LNCaP clone FGC (cell line): ENCODE results near the gene AVEN.

Source experiments
- DNase-seq: peaks from one replicate; pipeline ENCODE4 v3.0.0-alpha.2; 2011; ENCODE audit warnings: low read depth
- H3K4me3 ChIP-seq: 2 replicates; pipeline ENCODE4 v1.5.1; 2011; ENCODE audit warnings: mild to moderate bottlenecking, low read depth, low read length, control low read depth
- TF ChIP-seq, protein P1 (sequence below): IDR thresholded peaks from 2 replicates; pipeline ENCODE4 v1.5.1; 2012; ENCODE audit warnings: mild to moderate bottlenecking; ENCODE audit not compliant: control insufficient read depth, insufficient read depth; ENCODE audit errors: extremely low read depth

Gene AVEN

DNA sequence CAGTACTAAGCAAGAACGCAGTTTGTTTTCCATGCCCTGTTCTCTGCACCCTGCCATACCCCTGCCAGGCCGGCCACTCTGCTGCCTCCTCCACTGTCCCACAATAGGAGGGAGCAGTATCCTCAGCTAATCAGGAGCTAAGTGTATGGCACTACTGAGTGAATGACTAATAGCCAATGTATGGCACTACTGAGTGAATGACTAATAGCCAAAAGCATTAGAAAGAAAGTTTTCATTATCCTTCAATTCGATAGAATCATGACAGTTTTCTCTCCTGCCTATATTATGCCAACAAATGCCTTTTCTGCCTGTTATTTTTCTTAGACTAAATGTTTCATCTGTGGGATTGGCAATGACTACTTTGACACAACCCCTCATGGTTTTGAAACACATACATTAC lies 178.2 kb downstream of the AVEN start:
- H3K4me3 ChIP-seq = no peak overlapping the region
- no peak for DNase-seq
- TF ChIP-seq, protein P1, sequence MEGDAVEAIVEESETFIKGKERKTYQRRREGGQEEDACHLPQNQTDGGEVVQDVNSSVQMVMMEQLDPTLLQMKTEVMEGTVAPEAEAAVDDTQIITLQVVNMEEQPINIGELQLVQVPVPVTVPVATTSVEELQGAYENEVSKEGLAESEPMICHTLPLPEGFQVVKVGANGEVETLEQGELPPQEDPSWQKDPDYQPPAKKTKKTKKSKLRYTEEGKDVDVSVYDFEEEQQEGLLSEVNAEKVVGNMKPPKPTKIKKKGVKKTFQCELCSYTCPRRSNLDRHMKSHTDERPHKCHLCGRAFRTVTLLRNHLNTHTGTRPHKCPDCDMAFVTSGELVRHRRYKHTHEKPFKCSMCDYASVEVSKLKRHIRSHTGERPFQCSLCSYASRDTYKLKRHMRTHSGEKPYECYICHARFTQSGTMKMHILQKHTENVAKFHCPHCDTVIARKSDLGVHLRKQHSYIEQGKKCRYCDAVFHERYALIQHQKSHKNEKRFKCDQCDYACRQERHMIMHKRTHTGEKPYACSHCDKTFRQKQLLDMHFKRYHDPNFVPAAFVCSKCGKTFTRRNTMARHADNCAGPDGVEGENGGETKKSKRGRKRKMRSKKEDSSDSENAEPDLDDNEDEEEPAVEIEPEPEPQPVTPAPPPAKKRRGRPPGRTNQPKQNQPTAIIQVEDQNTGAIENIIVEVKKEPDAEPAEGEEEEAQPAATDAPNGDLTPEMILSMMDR = no peak

DNA sequence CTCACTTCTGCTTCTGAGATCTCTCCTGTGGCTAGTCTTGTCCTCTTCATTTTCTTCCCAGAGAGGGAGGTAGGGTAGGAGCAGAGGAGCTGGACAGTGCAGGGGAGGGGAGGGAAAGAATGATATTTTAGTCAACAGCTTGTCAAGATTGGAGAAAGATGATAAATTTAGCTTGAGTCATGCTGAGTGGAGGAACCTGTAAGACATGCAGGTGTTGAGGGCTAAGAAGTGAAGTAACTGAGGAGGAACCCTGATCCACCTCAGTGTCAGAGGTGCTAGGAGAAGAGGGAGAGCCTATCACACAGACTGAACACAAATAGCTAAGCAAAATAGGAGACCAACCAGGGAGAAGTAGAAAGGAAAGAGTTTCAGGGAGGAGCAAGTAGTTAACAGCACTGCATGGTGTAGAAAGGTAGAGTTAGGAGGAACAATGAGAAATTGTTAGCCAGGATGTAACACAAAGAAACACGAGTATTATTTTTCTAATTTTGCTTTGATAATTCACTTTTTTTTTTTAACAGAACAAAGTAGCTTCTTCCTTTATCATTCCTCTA lies 178.9 kb downstream of the AVEN start:
- no peak overlapping the region for H3K4me3 ChIP-seq
- TF ChIP-seq, protein P1 = no peak
- DNase-seq = no peak

DNA sequence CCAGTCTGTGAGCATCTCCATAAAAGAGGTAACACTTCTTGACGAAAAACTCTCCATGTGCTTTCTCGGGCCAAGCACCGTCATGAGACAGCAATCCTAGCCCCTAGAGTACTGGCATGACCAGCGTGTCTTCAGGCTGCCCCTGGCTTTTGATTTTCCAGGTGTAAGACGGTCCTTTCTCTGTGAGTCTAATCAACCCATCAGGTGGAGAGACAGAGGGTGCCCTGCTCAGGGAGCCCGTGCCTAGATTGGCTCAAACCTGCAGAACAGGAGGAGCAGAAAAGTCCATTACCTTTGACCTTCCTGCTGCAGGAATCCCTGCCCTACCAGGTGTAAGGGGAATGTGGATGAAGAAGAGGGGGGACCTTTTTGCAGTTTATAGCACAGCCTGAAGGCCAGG lies 180.2 kb downstream of the AVEN start:
- DNase-seq = no peak
- TF ChIP-seq, protein P1 = no peak
- H3K4me3 ChIP-seq = no peak overlapping the region

DNA sequence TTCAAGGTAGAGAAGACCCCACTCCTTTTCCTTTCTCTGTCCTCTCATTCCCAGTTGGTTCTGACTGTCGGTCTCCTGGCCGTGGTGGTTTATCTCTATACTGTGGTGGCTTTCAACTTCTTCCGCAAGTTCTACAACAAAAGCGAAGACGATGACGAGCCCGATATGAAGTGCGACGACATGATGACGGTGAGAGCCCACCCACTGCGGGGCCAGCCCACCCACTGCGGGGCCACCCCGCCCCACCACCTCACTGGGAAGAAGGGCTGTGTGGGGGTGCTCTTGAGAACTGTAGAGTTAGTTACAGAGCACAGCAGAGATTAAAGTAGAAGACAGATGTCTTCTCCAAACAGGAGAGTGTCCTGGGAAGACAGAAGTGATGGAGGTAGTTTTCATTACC lies 181.3 kb downstream of the AVEN start:
- DNase-seq = no peak
- TF ChIP-seq, protein P1 = no peak
- H3K4me3 ChIP-seq = no peak overlapping the region

DNA sequence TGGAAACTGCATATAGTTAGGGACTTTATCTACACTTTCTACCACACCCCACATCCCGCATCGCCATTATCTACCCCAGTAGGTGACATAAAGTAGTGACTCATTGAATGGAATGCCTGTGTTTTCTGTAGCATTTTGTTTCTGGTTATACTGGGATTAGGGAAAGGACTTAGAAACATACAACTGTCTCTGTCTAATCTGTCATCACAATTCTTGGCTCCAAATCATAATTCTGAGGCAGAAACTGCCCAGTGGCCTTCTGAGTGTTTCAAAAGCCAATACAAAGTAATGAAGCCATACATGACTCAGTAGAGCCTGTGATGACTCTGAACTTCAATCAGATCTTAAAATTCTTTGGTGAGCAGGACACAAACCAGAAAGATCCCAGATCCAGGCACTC lies 186.4 kb downstream of the AVEN start:
- no peak for DNase-seq
- TF ChIP-seq, protein P1 = no peak
- no peak overlapping the region for H3K4me3 ChIP-seq

DNA sequence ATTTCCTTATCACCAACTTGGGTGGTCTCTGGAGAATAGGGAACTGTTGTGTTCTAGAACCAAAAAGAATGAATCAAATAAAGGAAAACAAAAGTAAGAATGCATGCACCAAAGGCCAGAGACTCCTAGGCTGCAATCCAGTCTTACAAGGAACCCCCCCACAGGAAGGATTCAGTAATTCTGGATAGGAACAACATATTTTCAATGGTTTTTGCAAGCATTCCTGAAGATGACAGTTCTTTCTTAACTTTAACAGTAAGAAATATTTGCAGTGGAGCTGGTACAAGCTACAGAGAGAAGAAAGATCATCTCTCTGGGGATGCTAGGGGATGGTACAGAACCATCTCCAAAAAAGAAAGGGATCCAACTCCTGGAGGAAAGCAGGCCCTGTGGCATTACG lies 186.9 kb downstream of the AVEN start:
- no peak overlapping the region for H3K4me3 ChIP-seq
- TF ChIP-seq, protein P1 = no peak
- DNase-seq = no peak

- no peak overlapping the region for H3K4me3 ChIP-seq
- TF ChIP-seq, protein P1 = no peak
- no peak for DNase-seq
Measured at GRCh38 chr15:33851079-33851478, 187.9 kb downstream of the AVEN start.
